HepG2 (cell line): ENCODE measurements around the gene SMG5. TPM values are rescaled to one million over a fixed set of nuclear protein-coding genes. Genes with fewer than 3 reads are reported as not detected.

ENCODE experiments used
- CBX1 ChIP-seq: IDR thresholded peaks from one replicate; pipeline ENCODE4 v1.6.1; 2016; ENCODE audit warnings: antibody characterized with exemption, low read depth
- CCAR2 ChIP-seq: fragments of 200-400 bp; formaldehyde crosslinking; optimal IDR thresholded peaks from 2 replicates; pipeline ENCODE3; 2018; ENCODE audit warnings: low read depth, mild to moderate bottlenecking, low read length, moderate library complexity
- FOXP4 ChIP-seq: sonication (generic); formaldehyde crosslinking; IDR thresholded peaks from 2 replicates; pipeline ENCODE4 v1.4.0; 2020; ENCODE audit warnings: missing genetic modification reagents
- HBP1 ChIP-seq: IDR thresholded peaks from 2 replicates; pipeline ENCODE4 v1.6.1; 2016; ENCODE audit warnings: low read depth, control low read depth
- HOXA9 ChIP-seq: sonication (generic); formaldehyde crosslinking; IDR thresholded peaks from 2 replicates; pipeline ENCODE4 v1.8.1; 2022; ENCODE audit warnings: missing genetic modification reagents, mild to moderate bottlenecking, moderate library complexity, borderline replicate concordance
- REST ChIP-seq, 2 experiments: IDR thresholded peaks; 2 replicates each; pipeline ENCODE4 v1.6.1; 2011 to 2012; ENCODE audit warnings: low read length in 2 of 2, borderline replicate concordance in 1 of 2, low read depth in 1 of 2, mild to moderate bottlenecking in 1 of 2, moderate library complexity in 1 of 2
- SALL2 ChIP-seq: sonication (generic); formaldehyde crosslinking; IDR thresholded peaks from 2 replicates; pipeline ENCODE4 v1.8.1; 2023; ENCODE audit warnings: mild to moderate bottlenecking, missing genetic modification reagents, inconsistent platforms
- SNAPC2 ChIP-seq: sonication (generic); formaldehyde crosslinking; IDR thresholded peaks from 2 replicates; pipeline ENCODE4 v1.8.1; 2022; ENCODE audit warnings: mild to moderate bottlenecking, missing genetic modification reagents
- SP2 ChIP-seq: sonication (generic); formaldehyde crosslinking; IDR thresholded peaks from 2 replicates; pipeline ENCODE4 v1.5.1; 2020; ENCODE audit warnings: mild to moderate bottlenecking, missing genetic modification reagents
- STAG1 ChIP-seq: sonication (generic); formaldehyde crosslinking; IDR thresholded peaks from 2 replicates; pipeline ENCODE4 v1.4.0; 2020; ENCODE audit warnings: missing genetic modification reagents
- ZBTB25 ChIP-seq: IDR thresholded peaks from 2 replicates; pipeline ENCODE4 v1.6.1; 2018; ENCODE audit warnings: missing genetic modification reagents
- ZBTB34 ChIP-seq: sonication (generic); formaldehyde crosslinking; IDR thresholded peaks from 2 replicates; pipeline ENCODE4 v1.8.0; 2022; ENCODE audit warnings: mild to moderate bottlenecking, missing genetic modification reagents
- ZBTB7A ChIP-seq: sonication (generic); formaldehyde crosslinking; IDR thresholded peaks from 2 replicates; pipeline ENCODE4 v1.8.0; 2022; ENCODE audit warnings: mild to moderate bottlenecking, missing genetic modification reagents
- ZEB1 ChIP-seq: IDR thresholded peaks from 2 replicates; pipeline ENCODE4 v1.6.1; 2012; ENCODE audit warnings: mild to moderate bottlenecking, low read depth, inconsistent platforms; ENCODE audit not compliant: insufficient replicate concordance
- ZNF224 ChIP-seq: sonication (generic); formaldehyde crosslinking; IDR thresholded peaks from 2 replicates; pipeline ENCODE4 v1.5.0; 2020; ENCODE audit warnings: mild to moderate bottlenecking, missing genetic modification reagents
- ZNF383 ChIP-seq: sonication (generic); formaldehyde crosslinking; IDR thresholded peaks from 2 replicates; pipeline ENCODE4 v1.4.0; 2020; ENCODE audit warnings: missing genetic modification reagents, mild to moderate bottlenecking, borderline replicate concordance
- ZNF709 ChIP-seq: sonication (generic); formaldehyde crosslinking; IDR thresholded peaks from 2 replicates; pipeline ENCODE4 v1.5.0; 2020; ENCODE audit warnings: mild to moderate bottlenecking, missing genetic modification reagents
- ZNF780A ChIP-seq: sonication (generic); formaldehyde crosslinking; IDR thresholded peaks from 2 replicates; pipeline ENCODE4 v1.8.0; 2022; ENCODE audit warnings: mild to moderate bottlenecking, missing genetic modification reagents, moderate library complexity
- ZZZ3 ChIP-seq: sonication (generic); formaldehyde crosslinking; IDR thresholded peaks from 2 replicates; pipeline ENCODE4 v1.4.0; 2020; ENCODE audit warnings: missing genetic modification reagents, mild to moderate bottlenecking, borderline replicate concordance
- polyA plus RNA-seq, 8 experiments: library from polyadenylated mRNA; depleted of rRNA in 3 of 8; stranded (reverse) in 7 of 8; unstranded in 1 of 8; fragments of >200 nt; fragmentation: Illumina TruSeq in 4 of 8; extraction: Trizol in 4 of 8; gene quantifications; 2 replicates each; pipeline versions ENCODE4 v1.2.1 to v1.2.3, GENCODE V29; 2011 to 2016; ENCODE audit warnings: low read depth in 4 of 8, missing spikeins in 1 of 8, mixed read lengths in 1 of 8; ENCODE audit not compliant: insufficient read depth in 1 of 8
- total RNA-seq, 5 experiments: library from RNA; depleted of rRNA; stranded (reverse); fragments of >200 nt; fragmentation: Illumina TruSeq; extraction: Trizol; gene quantifications; 2 replicates each; pipeline ENCODE4 v1.2.3, GENCODE V29; 2016; ENCODE audit warnings: low read depth in 1 of 5

SMG5 gene
- total and polyA plus RNA-seq, 2 of the 13 experiments (the other 11 are each of a cell fraction or from before 2014, with no cell fraction given) = 50.5 to 84.0 TPM

GRCh38 chr1:156291226-156292061 lies 8.8 kb upstream of the SMG5 start (continued):
- TF ChIP-seq REST (IDR thresholded peaks at IDR 0.05; ENCODE audit: borderline replicate concordance in 1 of 2, low read depth in 1 of 2, low read length in 2 of 2) (no peak), ZZZ3 (CRISPR knock-in tag) (peak; percentile 46; the same call in 1 of the 2 replicates), SALL2 (CRISPR knock-in tag) (no peak), HBP1 (0 out of 2 replicates have a peak, but pooled peaks have one; percentile 40), ZBTB34 (CRISPR knock-in tag) (no peak; the same call in 1 of the 2 replicates), ZNF383 (CRISPR knock-in tag) (no peak), CBX1 (no peak), ZBTB7A (no peak), FOXP4 (CRISPR knock-in tag) (0 out of 2 replicates have a peak, but pooled peaks have one; percentile 32), ZBTB25 (CRISPR knock-in tag) (no peak; the same call in 1 of the 2 replicates), ZEB1 (no peak), ZNF224 (CRISPR knock-in tag) (peak; percentile 89; the same call in 1 of the 2 replicates), ZNF709 (CRISPR knock-in tag) (no peak; the same call in 1 of the 2 replicates), CCAR2 (no peak), SNAPC2 (CRISPR knock-in tag) (no peak), ZNF780A (CRISPR knock-in tag) (no peak), HOXA9 (no peak; the same call in 1 of the 2 replicates), STAG1 (CRISPR knock-in tag) (0 out of 2 replicates have a peak, but pooled peaks have one; percentile 9), SP2 (CRISPR knock-in tag) (no peak)
